GM08714 (cell line): ENCODE measurements around the gene RNF141.

ENCODE experiments used
- H3K4me3 ChIP-seq: fragments of 200-500 bp; sonication (Bioruptor generic); 2 replicates; pipeline ENCODE4 v1.5.1; 2014; ENCODE audit warnings: mild to moderate bottlenecking, low read length, inconsistent platforms
- ZNF274 ChIP-seq: IDR thresholded peaks from 2 replicates; pipeline ENCODE4 v1.6.1; 2012; ENCODE audit warnings: mild to moderate bottlenecking, low read depth, low read length

The RNF141 gene

GRCh38 chr11:10490398-10491241 is 50.4 kb downstream of the RNF141 start:
- TF ChIP-seq ZNF274 = no peak
- no peak overlapping the region for H3K4me3 ChIP-seq

GRCh38 chr11:10490032-10490397 is 51.0 kb downstream of the RNF141 start:
- no peak overlapping the region for H3K4me3 ChIP-seq
- no peak for TF ChIP-seq ZNF274

- TF ChIP-seq ZNF274 = no peak
- no peak overlapping the region for H3K4me3 ChIP-seq
These were observed 51.9 kb downstream of the RNF141 start for GRCh38 chr11:10488934-10489691.

GRCh38 chr11:10488121-10488933 is 52.7 kb downstream of the RNF141 start:
- TF ChIP-seq ZNF274 = no peak
- H3K4me3 ChIP-seq = no peak overlapping the region

GRCh38 chr11:10487002-10487647 is 53.9 kb downstream of the RNF141 start:
- no peak for TF ChIP-seq ZNF274
- no peak overlapping the region for H3K4me3 ChIP-seq

- TF ChIP-seq ZNF274 = no peak
- H3K4me3 ChIP-seq = no peak overlapping the region
These were observed 54.7 kb downstream of the RNF141 start for GRCh38 chr11:10486161-10486840.

- no peak overlapping the region for H3K4me3 ChIP-seq
- no peak for TF ChIP-seq ZNF274
These were observed 55.3 kb downstream of the RNF141 start for GRCh38 chr11:10485646-10486045.

- H3K4me3 ChIP-seq = no peak overlapping the region
- TF ChIP-seq ZNF274 = no peak
These were observed 56.4 kb downstream of the RNF141 start for GRCh38 chr11:10484461-10485180.

GRCh38 chr11:10483584-10483983 is 57.4 kb downstream of the RNF141 start:
- no peak overlapping the region for H3K4me3 ChIP-seq
- no peak for TF ChIP-seq ZNF274

- no peak overlapping the region for H3K4me3 ChIP-seq
- no peak for TF ChIP-seq ZNF274
These were observed 57.8 kb downstream of the RNF141 start for GRCh38 chr11:10483174-10483573.

GRCh38 chr11:10481560-10482349 is 59.2 kb downstream of the RNF141 start:
- TF ChIP-seq ZNF274 = no peak
- no peak overlapping the region for H3K4me3 ChIP-seq

- no peak overlapping the region for H3K4me3 ChIP-seq
- TF ChIP-seq ZNF274 = no peak
These were observed 60.2 kb downstream of the RNF141 start for GRCh38 chr11:10480760-10481159.
